GM12878 (cell line): ENCODE measurements around the gene NCAPH2. TPM values are rescaled to one million over a fixed set of nuclear protein-coding genes. Genes with fewer than 3 reads are reported as not detected.

Experiments
- ASH2L ChIP-seq: fragments of 300-600, 200-600 bp; sonication (generic); IDR thresholded peaks from 2 replicates; pipeline ENCODE4 v1.6.1; 2017; ENCODE audit warnings: low read depth, mild to moderate bottlenecking, borderline replicate concordance
- BACH1 ChIP-seq: fragments of 450-650 bp; IDR thresholded peaks from 2 replicates; pipeline ENCODE4 v1.6.1; 2017; ENCODE audit warnings: mild to moderate bottlenecking, borderline replicate concordance
- BMI1 ChIP-seq: fragments of 450-650 bp; IDR thresholded peaks from 2 replicates; pipeline ENCODE4 v1.6.1; 2016; ENCODE audit warnings: mild to moderate bottlenecking, moderate library complexity, borderline replicate concordance
- CBX5 ChIP-seq: sonication (generic); IDR thresholded peaks from 2 replicates; pipeline ENCODE4 v1.6.1; 2016; ENCODE audit warnings: low read depth, moderate library complexity, mild to moderate bottlenecking, inconsistent platforms
- CREM ChIP-seq: IDR thresholded peaks from 2 replicates; pipeline ENCODE4 v1.6.1; 2014; ENCODE audit warnings: antibody characterized with exemption, low read depth
- HDAC6 ChIP-seq: fragments of 200-600 bp; sonication (generic); IDR thresholded peaks from one replicate; pipeline ENCODE4 v1.8.0; 2017; ENCODE audit warnings: antibody characterized with exemption; ENCODE audit not compliant: unreplicated experiment
- NR2C1 ChIP-seq: fragments of 450-650 bp; IDR thresholded peaks from 2 replicates; pipeline ENCODE4 v1.6.1; 2017; ENCODE audit warnings: antibody characterized with exemption, mild to moderate bottlenecking, moderate library complexity
- SMC3 ChIP-seq: IDR thresholded peaks from 2 replicates; pipeline ENCODE4 v1.6.1; 2011; ENCODE audit warnings: low read length, improper control_type of control experiment, borderline replicate concordance
- TAF1 ChIP-seq: IDR thresholded peaks from 2 replicates; pipeline ENCODE4 v1.6.1; 2011; ENCODE audit warnings: mild to moderate bottlenecking, low read depth, low read length, borderline replicate concordance
- YBX1 ChIP-seq: fragments of 450-650 bp; IDR thresholded peaks from 2 replicates; pipeline ENCODE4 v1.6.1; 2016; ENCODE audit warnings: antibody characterized with exemption
- ZNF217 ChIP-seq: fragments of 450-650 bp; IDR thresholded peaks from 2 replicates; pipeline ENCODE4 v1.6.1; 2017; ENCODE audit warnings: antibody characterized with exemption, mild to moderate bottlenecking
- polyA plus RNA-seq, 11 experiments: library from polyadenylated mRNA; depleted of rRNA in 4 of 11; unstranded in 6 of 11; stranded (reverse) in 5 of 11; fragments of >200 nt; fragmentation: Nextera tagmentation in 4 of 11; fragmentation: Illumina TruSeq in 1 of 11; extraction: Ambion mirVana in 4 of 11; extraction: Trizol in 1 of 11; gene quantifications; 1 replicate in 1 of 11; 2 replicates in 10 of 11; pipeline versions ENCODE4 v1.2.1 to v1.2.3, GENCODE V29; 2011 to 2016; ENCODE audit warnings: inconsistent platforms in 2 of 11, missing spikeins in 2 of 11, low read depth in 1 of 11
- total RNA-seq, 4 experiments: library from RNA; depleted of rRNA in 3 of 4; stranded (reverse); fragments of >200 nt in 3 of 4; fragmentation: Illumina TruSeq in 1 of 4; extraction: Trizol in 1 of 4; gene quantifications; 2 replicates each; pipeline versions ENCODE4 v1.2.1 to v1.2.3, GENCODE V29; 2013 to 2021
- TF ChIP-seq, protein P1 (sequence below): IDR thresholded peaks from 2 replicates; pipeline ENCODE4 v1.6.1; 2012; ENCODE audit warnings: low read depth, low read length, improper control_type of control experiment
- TF ChIP-seq, protein P2 (sequence below): fragments of 450-650 bp; formaldehyde crosslinking; IDR thresholded peaks from 2 replicates; pipeline ENCODE4 v1.4.0; 2020; ENCODE audit warnings: mild to moderate bottlenecking, moderate library complexity
- TF ChIP-seq, protein P3 (sequence below): fragments of 450-650 bp; IDR thresholded peaks from 2 replicates; pipeline ENCODE4 v1.6.1; 2018; ENCODE audit warnings: mild to moderate bottlenecking, low read depth, moderate library complexity; ENCODE audit not compliant: partially characterized antibody
- TF ChIP-seq, protein P4 (sequence below): fragments of 150-350 bp; IDR thresholded peaks from 2 replicates; pipeline ENCODE4 v1.6.1; 2014; ENCODE audit warnings: mild to moderate bottlenecking, low read depth, low read length
- TF ChIP-seq, protein P5 (sequence below): fragments of 450-650 bp; IDR thresholded peaks from 2 replicates; pipeline ENCODE4 v1.6.1; 2016; ENCODE audit warnings: mild to moderate bottlenecking
- TF ChIP-seq, protein P6 (sequence below): fragments of 450-650 bp; IDR thresholded peaks from 2 replicates; pipeline ENCODE4 v1.6.1; 2017; ENCODE audit warnings: low read depth, mild to moderate bottlenecking, moderate library complexity

Gene NCAPH2
- total and polyA plus RNA-seq, 10 of the 15 experiments (the other 5 are each of a cell fraction or from before 2014, with no cell fraction given) = 5.0 to 110 (median 59.9) TPM

DNA sequence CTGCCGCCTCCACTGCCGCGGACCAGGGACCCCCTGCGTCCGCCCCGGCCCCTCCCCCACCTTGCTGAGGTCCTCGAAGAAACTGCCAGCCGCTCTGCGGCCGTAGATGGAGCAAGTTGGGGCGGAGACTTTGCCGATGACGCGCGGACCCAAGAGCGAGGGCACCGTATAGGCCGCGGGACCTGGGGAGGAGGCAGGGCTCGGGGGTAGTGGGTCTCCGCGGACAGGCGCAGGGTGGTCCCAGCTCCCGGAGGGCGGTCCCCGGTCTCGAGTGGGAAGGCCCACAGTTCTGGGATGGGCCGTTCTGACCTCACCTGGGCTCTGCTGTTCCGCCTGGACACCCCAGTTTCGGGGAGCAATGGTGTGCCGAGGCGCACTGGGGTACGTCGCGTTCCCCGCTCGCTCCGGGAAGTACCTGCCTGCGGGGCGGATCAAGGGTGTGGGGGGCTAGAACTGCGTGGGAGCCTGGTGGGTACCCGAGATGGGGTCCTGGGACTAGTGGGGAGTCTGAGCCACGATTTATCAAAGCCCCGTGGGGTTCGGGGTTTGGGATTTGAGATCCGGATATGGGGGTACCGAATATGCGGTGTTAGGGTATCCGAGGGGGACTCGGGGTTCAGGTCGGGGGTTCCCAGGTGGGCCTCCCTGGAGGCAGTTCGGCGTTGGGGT lies 23.0 kb downstream of the NCAPH2 start (continued):
- TF ChIP-seq, protein P1, sequence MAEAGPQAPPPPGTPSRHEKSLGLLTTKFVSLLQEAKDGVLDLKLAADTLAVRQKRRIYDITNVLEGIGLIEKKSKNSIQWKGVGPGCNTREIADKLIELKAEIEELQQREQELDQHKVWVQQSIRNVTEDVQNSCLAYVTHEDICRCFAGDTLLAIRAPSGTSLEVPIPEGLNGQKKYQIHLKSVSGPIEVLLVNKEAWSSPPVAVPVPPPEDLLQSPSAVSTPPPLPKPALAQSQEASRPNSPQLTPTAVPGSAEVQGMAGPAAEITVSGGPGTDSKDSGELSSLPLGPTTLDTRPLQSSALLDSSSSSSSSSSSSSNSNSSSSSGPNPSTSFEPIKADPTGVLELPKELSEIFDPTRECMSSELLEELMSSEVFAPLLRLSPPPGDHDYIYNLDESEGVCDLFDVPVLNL = 0 out of 2 replicates have a peak, but pooled peaks have one; percentile 13
- TF ChIP-seq BACH1 = peak; percentile 97
- TF ChIP-seq, protein P2, sequence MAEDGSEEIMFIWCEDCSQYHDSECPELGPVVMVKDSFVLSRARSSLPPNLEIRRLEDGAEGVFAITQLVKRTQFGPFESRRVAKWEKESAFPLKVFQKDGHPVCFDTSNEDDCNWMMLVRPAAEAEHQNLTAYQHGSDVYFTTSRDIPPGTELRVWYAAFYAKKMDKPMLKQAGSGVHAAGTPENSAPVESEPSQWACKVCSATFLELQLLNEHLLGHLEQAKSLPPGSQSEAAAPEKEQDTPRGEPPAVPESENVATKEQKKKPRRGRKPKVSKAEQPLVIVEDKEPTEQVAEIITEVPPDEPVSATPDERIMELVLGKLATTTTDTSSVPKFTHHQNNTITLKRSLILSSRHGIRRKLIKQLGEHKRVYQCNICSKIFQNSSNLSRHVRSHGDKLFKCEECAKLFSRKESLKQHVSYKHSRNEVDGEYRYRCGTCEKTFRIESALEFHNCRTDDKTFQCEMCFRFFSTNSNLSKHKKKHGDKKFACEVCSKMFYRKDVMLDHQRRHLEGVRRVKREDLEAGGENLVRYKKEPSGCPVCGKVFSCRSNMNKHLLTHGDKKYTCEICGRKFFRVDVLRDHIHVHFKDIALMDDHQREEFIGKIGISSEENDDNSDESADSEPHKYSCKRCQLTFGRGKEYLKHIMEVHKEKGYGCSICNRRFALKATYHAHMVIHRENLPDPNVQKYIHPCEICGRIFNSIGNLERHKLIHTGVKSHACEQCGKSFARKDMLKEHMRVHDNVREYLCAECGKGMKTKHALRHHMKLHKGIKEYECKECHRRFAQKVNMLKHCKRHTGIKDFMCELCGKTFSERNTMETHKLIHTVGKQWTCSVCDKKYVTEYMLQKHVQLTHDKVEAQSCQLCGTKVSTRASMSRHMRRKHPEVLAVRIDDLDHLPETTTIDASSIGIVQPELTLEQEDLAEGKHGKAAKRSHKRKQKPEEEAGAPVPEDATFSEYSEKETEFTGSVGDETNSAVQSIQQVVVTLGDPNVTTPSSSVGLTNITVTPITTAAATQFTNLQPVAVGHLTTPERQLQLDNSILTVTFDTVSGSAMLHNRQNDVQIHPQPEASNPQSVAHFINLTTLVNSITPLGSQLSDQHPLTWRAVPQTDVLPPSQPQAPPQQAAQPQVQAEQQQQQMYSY (CRISPR knock-in tag) = no peak
- no peak for TF ChIP-seq HDAC6
- TF ChIP-seq NR2C1 = no peak
- no peak for TF ChIP-seq ASH2L
- TF ChIP-seq TAF1 = peak; percentile 57; the same call in 1 of the 2 replicates
- TF ChIP-seq ZNF217 = no peak
- TF ChIP-seq, protein P3, sequence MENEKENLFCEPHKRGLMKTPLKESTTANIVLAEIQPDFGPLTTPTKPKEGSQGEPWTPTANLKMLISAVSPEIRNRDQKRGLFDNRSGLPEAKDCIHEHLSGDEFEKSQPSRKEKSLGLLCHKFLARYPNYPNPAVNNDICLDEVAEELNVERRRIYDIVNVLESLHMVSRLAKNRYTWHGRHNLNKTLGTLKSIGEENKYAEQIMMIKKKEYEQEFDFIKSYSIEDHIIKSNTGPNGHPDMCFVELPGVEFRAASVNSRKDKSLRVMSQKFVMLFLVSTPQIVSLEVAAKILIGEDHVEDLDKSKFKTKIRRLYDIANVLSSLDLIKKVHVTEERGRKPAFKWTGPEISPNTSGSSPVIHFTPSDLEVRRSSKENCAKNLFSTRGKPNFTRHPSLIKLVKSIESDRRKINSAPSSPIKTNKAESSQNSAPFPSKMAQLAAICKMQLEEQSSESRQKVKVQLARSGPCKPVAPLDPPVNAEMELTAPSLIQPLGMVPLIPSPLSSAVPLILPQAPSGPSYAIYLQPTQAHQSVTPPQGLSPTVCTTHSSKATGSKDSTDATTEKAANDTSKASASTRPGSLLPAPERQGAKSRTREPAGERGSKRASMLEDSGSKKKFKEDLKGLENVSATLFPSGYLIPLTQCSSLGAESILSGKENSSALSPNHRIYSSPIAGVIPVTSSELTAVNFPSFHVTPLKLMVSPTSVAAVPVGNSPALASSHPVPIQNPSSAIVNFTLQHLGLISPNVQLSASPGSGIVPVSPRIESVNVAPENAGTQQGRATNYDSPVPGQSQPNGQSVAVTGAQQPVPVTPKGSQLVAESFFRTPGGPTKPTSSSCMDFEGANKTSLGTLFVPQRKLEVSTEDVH = peak; percentile 52
- TF ChIP-seq, protein P4, sequence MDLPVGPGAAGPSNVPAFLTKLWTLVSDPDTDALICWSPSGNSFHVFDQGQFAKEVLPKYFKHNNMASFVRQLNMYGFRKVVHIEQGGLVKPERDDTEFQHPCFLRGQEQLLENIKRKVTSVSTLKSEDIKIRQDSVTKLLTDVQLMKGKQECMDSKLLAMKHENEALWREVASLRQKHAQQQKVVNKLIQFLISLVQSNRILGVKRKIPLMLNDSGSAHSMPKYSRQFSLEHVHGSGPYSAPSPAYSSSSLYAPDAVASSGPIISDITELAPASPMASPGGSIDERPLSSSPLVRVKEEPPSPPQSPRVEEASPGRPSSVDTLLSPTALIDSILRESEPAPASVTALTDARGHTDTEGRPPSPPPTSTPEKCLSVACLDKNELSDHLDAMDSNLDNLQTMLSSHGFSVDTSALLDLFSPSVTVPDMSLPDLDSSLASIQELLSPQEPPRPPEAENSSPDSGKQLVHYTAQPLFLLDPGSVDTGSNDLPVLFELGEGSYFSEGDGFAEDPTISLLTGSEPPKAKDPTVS = no peak
- peak; percentile 73; the same call in 1 of the 2 replicates for TF ChIP-seq BMI1
- TF ChIP-seq, protein P5, sequence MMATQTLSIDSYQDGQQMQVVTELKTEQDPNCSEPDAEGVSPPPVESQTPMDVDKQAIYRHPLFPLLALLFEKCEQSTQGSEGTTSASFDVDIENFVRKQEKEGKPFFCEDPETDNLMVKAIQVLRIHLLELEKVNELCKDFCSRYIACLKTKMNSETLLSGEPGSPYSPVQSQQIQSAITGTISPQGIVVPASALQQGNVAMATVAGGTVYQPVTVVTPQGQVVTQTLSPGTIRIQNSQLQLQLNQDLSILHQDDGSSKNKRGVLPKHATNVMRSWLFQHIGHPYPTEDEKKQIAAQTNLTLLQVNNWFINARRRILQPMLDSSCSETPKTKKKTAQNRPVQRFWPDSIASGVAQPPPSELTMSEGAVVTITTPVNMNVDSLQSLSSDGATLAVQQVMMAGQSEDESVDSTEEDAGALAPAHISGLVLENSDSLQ = no peak; the same call in 1 of the 2 replicates
- TF ChIP-seq SMC3 = no peak
- TF ChIP-seq, protein P6, sequence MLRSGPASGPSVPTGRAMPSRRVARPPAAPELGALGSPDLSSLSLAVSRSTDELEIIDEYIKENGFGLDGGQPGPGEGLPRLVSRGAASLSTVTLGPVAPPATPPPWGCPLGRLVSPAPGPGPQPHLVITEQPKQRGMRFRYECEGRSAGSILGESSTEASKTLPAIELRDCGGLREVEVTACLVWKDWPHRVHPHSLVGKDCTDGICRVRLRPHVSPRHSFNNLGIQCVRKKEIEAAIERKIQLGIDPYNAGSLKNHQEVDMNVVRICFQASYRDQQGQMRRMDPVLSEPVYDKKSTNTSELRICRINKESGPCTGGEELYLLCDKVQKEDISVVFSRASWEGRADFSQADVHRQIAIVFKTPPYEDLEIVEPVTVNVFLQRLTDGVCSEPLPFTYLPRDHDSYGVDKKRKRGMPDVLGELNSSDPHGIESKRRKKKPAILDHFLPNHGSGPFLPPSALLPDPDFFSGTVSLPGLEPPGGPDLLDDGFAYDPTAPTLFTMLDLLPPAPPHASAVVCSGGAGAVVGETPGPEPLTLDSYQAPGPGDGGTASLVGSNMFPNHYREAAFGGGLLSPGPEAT = peak; percentile 56; the same call in 1 of the 2 replicates
- peak; percentile 52; the same call in 1 of the 2 replicates for TF ChIP-seq CREM
- TF ChIP-seq CBX5 = no peak
- TF ChIP-seq YBX1 = no peak
